HG03097 (cell line): ENCODE measurements around the gene COL1A2.

Experiments
- ATAC-seq: cut with Tn5 transposase; IDR thresholded peaks from one replicate; pipeline ENCODE4 v1.9.1; 2021; ENCODE audit not compliant: unreplicated experiment, low FRiP score

The COL1A2 gene

GRCh38 chr7:94382132-94382531 lies 12.6 kb upstream of the COL1A2 start:
- no peak for ATAC-seq

- ATAC-seq, result no peak
Observed at GRCh38 chr7:94382746-94383145, 11.9 kb upstream of the COL1A2 start.

DNA sequence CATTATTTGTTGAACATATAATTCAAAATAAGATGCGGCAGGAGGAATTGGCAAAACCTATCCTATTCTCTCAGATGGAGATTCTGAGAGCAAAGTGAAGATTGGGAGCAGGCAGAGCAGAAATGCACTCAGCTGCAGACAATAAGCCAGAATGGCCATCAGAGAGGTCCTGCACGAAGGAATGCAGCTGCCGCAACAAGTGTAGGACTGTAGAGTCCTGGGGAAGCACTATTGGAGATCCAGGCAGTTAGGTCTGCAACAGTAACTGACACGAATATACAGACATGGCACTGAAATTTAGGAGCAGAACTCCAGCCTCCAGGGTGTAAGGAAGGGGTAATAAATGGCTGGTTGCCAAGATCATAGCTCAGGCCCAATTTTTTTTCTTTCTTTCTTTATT lies 10.4 kb upstream of the COL1A2 start:
- ATAC-seq, result no peak

DNA sequence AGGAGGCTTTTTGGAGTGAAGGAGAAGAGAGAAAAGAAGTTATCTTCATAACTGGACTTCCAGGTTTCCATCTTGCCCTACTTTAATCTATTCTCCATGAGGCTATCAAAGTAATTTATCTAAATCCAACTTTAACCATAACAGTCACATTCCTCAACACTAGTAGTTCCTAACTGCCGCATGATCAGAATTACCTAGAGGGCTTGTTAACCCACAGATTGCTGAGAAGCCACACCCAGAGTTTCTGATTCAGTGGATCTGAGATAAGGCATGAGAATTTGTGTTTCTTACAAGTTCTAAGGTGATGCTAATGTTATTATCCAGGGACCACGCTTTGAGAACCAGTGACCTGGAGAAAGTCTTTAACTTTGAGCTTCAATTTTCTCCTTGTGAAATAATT lies 8.3 kb upstream of the COL1A2 start:
- no peak for ATAC-seq

GRCh38 chr7:94388540-94388939 lies 6.2 kb upstream of the COL1A2 start:
- no peak for ATAC-seq

- no peak for ATAC-seq
Observed at GRCh38 chr7:94389381-94389780, 5.3 kb upstream of the COL1A2 start.

DNA sequence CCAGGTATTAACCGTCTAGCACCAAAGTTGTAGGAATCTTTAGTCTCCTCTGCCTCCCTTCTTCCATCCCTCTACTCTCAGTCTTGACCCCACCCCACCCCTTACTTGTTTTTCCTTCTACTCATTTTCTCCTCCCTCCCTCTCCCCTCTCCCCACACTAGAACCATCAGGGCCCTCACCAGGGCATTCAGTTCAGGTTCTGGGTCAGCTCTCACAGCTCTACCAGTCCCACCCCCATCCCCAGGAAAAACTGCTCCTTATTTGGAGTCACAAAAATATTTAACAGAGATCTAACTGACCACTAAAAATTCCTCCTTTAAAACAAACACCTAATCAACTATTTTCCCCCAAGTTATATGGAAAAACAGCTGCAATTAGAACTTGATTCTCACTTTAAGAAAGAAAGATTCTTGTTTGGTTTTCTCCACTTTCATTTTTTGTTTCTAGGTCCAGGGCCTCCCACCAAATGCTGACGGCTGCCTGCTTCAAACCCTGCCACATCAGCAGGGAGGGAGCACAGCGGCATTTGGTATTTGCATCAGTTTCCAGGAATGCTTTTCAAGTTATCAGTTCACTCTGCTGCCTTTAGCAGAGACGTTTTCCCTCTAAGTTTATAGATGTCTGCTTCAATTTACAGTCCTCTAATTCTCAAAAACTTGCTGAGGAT lies 2.8 kb upstream of the COL1A2 start:
- ATAC-seq, result no peak

DNA sequence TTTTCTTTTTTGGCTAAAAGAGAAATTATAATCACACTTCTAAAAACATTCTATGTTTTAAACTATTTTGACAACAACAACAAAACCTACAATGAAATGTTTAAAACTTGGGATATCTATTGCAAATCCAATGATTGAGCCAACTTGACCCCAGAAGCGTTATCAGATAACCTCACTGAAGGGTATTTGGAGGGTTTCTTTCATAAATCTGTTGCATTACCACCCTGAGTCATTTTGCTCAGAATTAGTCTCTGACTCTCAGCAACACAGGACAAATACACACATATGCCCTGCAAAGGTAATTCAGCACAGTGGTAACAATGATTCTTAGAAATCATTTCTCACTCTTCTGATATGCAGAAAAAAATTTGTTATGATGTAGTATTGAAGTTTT lies 2.3 kb upstream of the COL1A2 start:
- no peak for ATAC-seq

DNA sequence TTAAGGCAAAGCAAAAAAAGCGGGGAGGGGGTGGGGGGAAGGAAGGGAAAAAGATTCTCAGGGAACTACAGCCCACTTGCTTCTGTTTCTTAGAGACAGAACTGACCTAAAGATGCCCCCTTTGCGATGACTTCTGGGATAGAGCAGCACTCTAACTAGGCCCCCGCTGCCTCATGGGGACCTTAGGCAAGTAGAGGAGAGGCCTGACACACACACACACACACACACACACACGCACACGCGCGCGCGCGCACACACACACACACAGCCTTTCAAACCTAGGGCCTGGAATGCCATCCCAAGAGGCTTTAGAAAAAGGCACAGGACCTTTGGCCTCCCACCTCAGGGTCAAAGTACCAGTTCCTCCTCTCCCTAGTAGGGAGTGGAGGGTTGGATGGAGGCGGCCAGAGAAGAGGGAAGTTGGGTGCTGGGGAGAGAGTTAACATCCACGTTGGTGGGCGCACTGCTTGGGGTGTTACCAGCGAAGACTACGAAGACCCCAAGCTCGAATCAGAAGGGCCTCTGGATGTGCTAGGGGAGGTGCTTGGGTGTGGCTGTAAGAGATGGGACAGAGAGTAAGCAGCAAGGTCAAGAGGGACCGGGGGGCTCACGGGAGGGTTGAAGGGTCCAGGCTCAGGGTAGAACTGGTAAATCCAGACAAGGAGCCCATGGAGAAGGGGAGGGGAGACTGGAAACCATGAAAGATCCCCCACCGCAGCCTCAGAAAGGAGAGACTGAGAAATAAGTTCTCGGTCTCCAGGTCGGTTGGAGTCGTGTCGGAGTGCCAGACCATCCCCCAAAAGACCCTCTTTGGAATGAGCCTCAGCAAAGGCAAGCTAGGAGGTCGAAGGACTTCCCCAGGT lies 1.2 kb upstream of the COL1A2 start:
- no peak for ATAC-seq

- no peak for ATAC-seq
Observed at GRCh38 chr7:94394109-94394436, 622 bp upstream of the COL1A2 start.

GRCh38 chr7:94395141-94396036 lies 694 bp downstream of the COL1A2 start:
- ATAC-seq, result peak; percentile 84

DNA sequence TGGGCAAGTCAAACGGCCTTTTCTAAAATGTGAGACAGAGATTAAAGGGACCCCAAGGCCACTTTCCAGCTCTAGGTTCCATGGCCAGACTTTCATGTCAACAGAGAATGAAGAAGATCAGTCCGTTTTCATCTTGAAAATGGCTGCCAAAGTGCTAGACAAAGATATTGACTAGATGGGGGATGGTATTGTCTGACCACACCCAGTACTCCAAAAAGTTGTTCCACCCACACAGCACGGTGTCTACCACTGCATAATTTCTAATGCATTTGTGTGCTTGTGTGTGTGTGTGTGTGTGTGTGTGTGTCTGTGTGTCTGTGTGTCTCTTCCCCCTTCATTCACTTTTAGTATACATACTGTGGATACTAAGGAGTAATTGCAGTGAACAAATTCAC lies 1.3 kb downstream of the COL1A2 start:
- no peak for ATAC-seq

DNA sequence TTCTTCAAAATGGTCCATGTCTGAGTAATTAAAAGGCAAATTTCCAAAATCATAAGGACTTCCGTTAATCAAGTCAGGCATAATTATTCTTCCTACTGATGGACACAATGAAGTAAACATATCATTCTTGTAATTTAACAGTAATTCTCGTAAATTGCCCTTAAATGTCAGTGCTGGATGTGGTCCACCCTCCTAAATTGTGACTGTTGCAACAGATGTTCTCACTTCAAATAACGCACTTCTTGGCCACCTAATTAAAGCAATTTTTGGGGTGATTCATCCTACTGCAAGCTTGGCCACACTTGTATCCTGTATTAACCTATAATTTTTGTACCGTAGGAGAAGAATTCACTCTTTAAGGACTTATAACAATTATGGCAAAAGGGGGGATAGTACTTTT lies 1.9 kb downstream of the COL1A2 start:
- no peak for ATAC-seq

- ATAC-seq, result no peak
Observed at GRCh38 chr7:94397722-94398121, 3.0 kb downstream of the COL1A2 start.

DNA sequence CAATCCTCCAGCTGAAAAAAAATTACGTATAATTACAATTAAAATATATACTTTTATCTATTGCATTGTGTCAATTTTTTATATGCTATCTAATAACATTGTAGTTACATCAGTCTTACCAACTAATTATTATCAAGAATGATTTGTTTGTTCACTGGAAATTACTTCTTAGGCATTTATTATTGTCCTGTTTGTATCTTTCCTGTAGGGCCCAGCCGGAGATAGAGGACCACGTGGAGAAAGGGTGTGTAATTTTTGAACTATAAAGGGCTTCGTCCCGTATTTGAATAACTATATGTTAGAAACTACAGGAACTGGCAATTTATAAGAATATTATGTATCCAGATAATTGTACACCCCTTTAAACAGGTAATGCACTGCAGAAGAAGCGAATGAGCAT lies 4.1 kb downstream of the COL1A2 start:
- ATAC-seq, result no peak

- no peak for ATAC-seq
Observed at GRCh38 chr7:94400022-94400421, 5.3 kb downstream of the COL1A2 start.

DNA sequence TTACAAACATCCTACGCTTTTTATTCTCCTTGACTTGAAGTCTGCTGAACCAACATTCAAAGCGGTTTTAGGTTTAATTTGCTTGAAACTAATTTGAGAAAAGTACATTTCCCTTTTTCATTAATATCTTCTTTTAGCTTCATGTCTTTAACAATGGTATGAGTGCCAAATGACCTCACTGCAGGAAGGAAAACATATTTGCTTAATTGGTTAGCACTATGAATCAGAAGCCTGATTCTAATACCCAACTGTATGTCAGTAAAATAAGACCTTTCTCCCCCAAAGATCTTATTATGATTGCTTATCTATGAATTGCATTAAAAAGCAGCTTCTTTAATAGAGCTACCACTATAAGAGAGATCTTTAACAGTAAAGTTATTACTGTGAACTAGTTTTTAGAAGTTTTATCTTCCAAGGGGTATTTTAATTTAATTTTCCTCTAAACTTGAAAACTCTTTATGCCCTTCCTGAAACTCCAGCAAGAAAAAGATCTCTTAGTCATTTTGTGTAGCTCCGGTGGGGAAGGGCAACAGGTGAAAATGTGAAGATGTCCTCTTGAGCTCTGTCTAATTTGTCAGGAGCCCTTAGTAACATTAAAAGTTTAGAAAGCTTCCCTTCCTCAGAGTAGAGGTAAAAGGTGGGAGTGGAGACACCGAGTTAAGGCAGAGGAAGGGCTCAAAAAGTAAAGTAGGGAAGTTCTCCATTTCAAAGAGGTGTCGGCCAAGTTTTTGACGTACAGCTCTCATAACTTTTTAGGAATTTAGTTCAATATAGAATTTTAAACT lies 6.1 kb downstream of the COL1A2 start:
- ATAC-seq, result no peak

DNA sequence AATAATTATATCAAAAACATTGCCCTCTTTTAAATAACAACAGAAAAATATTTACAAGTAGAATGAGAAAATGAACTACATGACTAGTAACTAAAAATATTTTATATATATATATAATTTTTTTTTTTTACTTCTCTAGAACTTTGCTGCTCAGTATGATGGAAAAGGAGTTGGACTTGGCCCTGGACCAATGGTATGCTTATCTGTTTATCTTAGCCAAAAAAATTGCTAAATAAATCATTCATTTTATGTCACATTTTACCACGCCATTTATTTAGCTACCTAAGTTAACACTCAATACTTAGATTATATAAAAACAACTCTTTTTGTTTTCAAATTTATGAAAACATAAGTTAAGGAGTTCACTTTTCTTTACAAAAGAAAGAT lies 6.7 kb downstream of the COL1A2 start:
- ATAC-seq, result no peak

- no peak for ATAC-seq
Observed at GRCh38 chr7:94403546-94403945, 8.9 kb downstream of the COL1A2 start.

DNA sequence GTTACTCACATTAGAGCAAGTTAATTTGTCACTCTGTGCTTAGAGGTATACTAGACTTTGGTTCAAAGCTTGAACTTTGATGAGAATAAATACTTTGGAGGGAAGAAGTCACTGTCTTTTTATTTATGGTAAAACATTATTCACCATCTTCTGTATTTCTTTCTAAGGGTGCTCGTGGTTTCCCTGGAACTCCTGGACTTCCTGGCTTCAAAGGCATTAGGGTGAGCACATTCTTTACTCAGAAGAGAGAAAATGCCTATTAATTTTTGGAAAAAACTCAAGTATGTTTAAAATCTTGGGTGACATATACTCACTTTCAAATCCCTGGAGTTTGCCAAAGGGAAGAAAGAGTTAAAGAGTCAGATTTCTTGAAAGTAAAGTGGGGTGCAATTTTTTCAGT lies 10.8 kb downstream of the COL1A2 start:
- no peak for ATAC-seq

- no peak for ATAC-seq
Observed at GRCh38 chr7:94406696-94407095, 12.0 kb downstream of the COL1A2 start.
